HepG2 (cell line): ENCODE data around the gene STX4. TPM values are rescaled to one million over a fixed set of nuclear protein-coding genes. Genes with fewer than 3 reads are reported as not detected.
A peak's percentile ranks its signal among the peaks of the same experiment; 100 is the strongest.

ENCODE experiments used
- ATAC-seq: fragments of 200-7000 bp; cut with Tn5 transposase; 3 replicates; pipeline ENCODE4 v1.9.1; 2020; ENCODE audit warnings: mild to moderate bottlenecking, moderate library complexity
- BruUV-seq: library from RNA; stranded (reverse); fragments of 400-500 nt; replicated peaks from 2 replicates; lab custom pipeline; 2021; lab: Mats Ljungman, UMichigan
- CTCF ChIA-PET: fragments of 300-600 bp; formaldehyde crosslinking; extraction: SDS; loops from one replicate; lab custom pipeline; 2021; ENCODE audit warnings: low total read pairs, inconsistent platforms, low intra/inter-chr PET ratio; lab: Yijun Ruan, JAX
- POLR2A ChIA-PET: fragments of 350-600 bp; sonication (Branson Sonifier 250); formaldehyde crosslinking; loops from one replicate; lab custom pipeline; 2020; ENCODE audit warnings: antibody characterized with exemption, inconsistent platforms; lab: Yijun Ruan, JAX
- DNase-seq: peaks from one replicate; pipeline ENCODE4 v3.0.0-alpha.2; 2015; ENCODE audit warnings: low spot score
- FAIRE-seq: peaks from 3 replicates; lab custom pipeline; 2011; peaks lifted over from hg19 to GRCh38; lab: Jason Lieb, UNC
- H2AFZ ChIP-seq: one replicate; pipeline ENCODE4 v1.6.1; 2011; ENCODE audit warnings: low read length, inconsistent platforms
- H3K27ac ChIP-seq: fragments of 300-600 bp; 3 replicates; pipeline ENCODE4 v1.8.0; 2011; ENCODE audit warnings: mixed run types, mild to moderate bottlenecking, mixed read lengths, low read length, inconsistent platforms; ENCODE audit not compliant: insufficient read depth; ENCODE audit errors: extremely low read length
- H3K27me3 ChIP-seq, 2 experiments: fragments of 200-600 bp in 1 of 2; 2 replicates in 1 of 2; 3 replicates in 1 of 2; pipeline versions ENCODE4 v1.6.0 to v1.8.0; 2011; ENCODE audit warnings: low read length in 2 of 2, mild to moderate bottlenecking in 2 of 2, moderate library complexity in 2 of 2, inconsistent platforms in 1 of 2; ENCODE audit not compliant: insufficient read depth in 2 of 2, control insufficient read depth in 1 of 2
- H3K36me3 ChIP-seq, 2 experiments: fragments of 200-600 bp in 1 of 2; replicated peaks in 1 of 2; 2 replicates in 1 of 2; 3 replicates in 1 of 2; pipeline versions ENCODE4 v1.5.1 to v1.8.0; 2011; ENCODE audit warnings: low read length in 2 of 2, inconsistent platforms in 1 of 2; ENCODE audit not compliant: insufficient read depth in 2 of 2, control insufficient read depth in 1 of 2
- H3K4me1 ChIP-seq: 2 replicates; pipeline ENCODE4 v1.5.1; 2012; ENCODE audit warnings: low read length, inconsistent platforms; ENCODE audit not compliant: insufficient read depth
- H3K4me2 ChIP-seq: 2 replicates; pipeline ENCODE4 v1.6.0; 2011; ENCODE audit warnings: low read depth, low read length, inconsistent platforms
- H3K4me3 ChIP-seq, 3 experiments: fragments of 200-600 bp in 1 of 3; sonication (generic), shearing (Covaris generic) in 1 of 3; replicated peaks in 1 of 3; 2 replicates each; pipeline ENCODE4 v1.5.1; 2011 to 2016; ENCODE audit warnings: low read length in 3 of 3, inconsistent platforms in 2 of 3, low read depth in 2 of 3, mild to moderate bottlenecking in 2 of 3, control low read depth in 1 of 3, mixed read lengths in 1 of 3; ENCODE audit not compliant: insufficient read depth in 1 of 3
- H3K79me2 ChIP-seq: one replicate; pipeline ENCODE4 v1.6.1; 2011; ENCODE audit warnings: low read length, inconsistent platforms; ENCODE audit not compliant: insufficient read depth
- H3K9ac ChIP-seq: 2 replicates; pipeline ENCODE4 v1.6.0; 2011; ENCODE audit warnings: mild to moderate bottlenecking, low read depth, low read length, inconsistent platforms; ENCODE audit not compliant: insufficient read depth
- H3K9me3 ChIP-seq: 2 replicates; pipeline ENCODE4 v1.5.1; 2012; ENCODE audit warnings: mild to moderate bottlenecking, low read length
- H4K20me1 ChIP-seq: 2 replicates; pipeline ENCODE4 v1.6.0; 2011; ENCODE audit warnings: inconsistent platforms, mild to moderate bottlenecking, low read length, moderate library complexity; ENCODE audit not compliant: insufficient read depth
- KDM5B ChIP-seq: sonication (generic); formaldehyde crosslinking; IDR thresholded peaks from 2 replicates; pipeline ENCODE4 v1.4.0; 2020; ENCODE audit warnings: missing genetic modification reagents, mild to moderate bottlenecking, borderline replicate concordance
- MXI1 ChIP-seq: IDR thresholded peaks from 3 replicates; pipeline ENCODE4 v1.6.1; 2012; ENCODE audit warnings: low read depth, low read length, inconsistent platforms, borderline replicate concordance
- NFATC3 ChIP-seq: sonication (generic); formaldehyde crosslinking; IDR thresholded peaks from 2 replicates; pipeline ENCODE4 v1.5.1; 2020; ENCODE audit warnings: mild to moderate bottlenecking, missing genetic modification reagents
- NFE2L1 ChIP-seq: sonication (generic); formaldehyde crosslinking; IDR thresholded peaks from 2 replicates; pipeline ENCODE4 v1.4.0; 2020; ENCODE audit warnings: missing genetic modification reagents, mild to moderate bottlenecking, borderline replicate concordance
- NFRKB ChIP-seq: fragments of 450-650 bp; IDR thresholded peaks from 2 replicates; pipeline ENCODE4 v1.6.1; 2017
- NR3C1 ChIP-seq: sonication (generic); formaldehyde crosslinking; IDR thresholded peaks from 2 replicates; pipeline ENCODE4 v1.4.0; 2020; ENCODE audit warnings: missing genetic modification reagents
- POLR2A ChIP-seq, 2 experiments: IDR thresholded peaks; 2 replicates each; pipeline ENCODE4 v1.6.1; 2011; ENCODE audit warnings: low read depth in 2 of 2, low read length in 2 of 2, mild to moderate bottlenecking in 1 of 2, moderate library complexity in 1 of 2; ENCODE audit not compliant: insufficient read depth in 1 of 2
- POLR2G ChIP-seq: fragments of 200-400 bp; formaldehyde crosslinking; IDR thresholded peaks from 2 replicates; pipeline ENCODE4 v1.6.1; 2018; ENCODE audit warnings: mild to moderate bottlenecking, low read depth, low read length, moderate library complexity
- TBP ChIP-seq: sonication (generic); formaldehyde crosslinking; IDR thresholded peaks from 2 replicates; pipeline ENCODE4 v1.5.0; 2020; ENCODE audit warnings: missing genetic modification reagents
- ZBTB20 ChIP-seq: sonication (generic); formaldehyde crosslinking; IDR thresholded peaks from 2 replicates; pipeline ENCODE4 v1.8.1; 2023; ENCODE audit warnings: missing genetic modification reagents, low read depth, mild to moderate bottlenecking, borderline replicate concordance
- ZFP91 ChIP-seq: sonication (generic); formaldehyde crosslinking; IDR thresholded peaks from 2 replicates; pipeline ENCODE4 v1.9.0; 2022; ENCODE audit warnings: missing genetic modification reagents, mild to moderate bottlenecking, borderline replicate concordance
- ZNF138 ChIP-seq: sonication (generic); formaldehyde crosslinking; IDR thresholded peaks from 2 replicates; pipeline ENCODE4 v1.5.0; 2020; ENCODE audit warnings: mild to moderate bottlenecking, low read depth, missing genetic modification reagents
- ZNF230 ChIP-seq: sonication (generic); formaldehyde crosslinking; IDR thresholded peaks from 2 replicates; pipeline ENCODE4 v1.4.0; 2020; ENCODE audit warnings: mild to moderate bottlenecking, missing genetic modification reagents
- ZNF282 ChIP-seq: fragments of 450-650 bp; IDR thresholded peaks from 2 replicates; pipeline ENCODE4 v1.6.1; 2018; ENCODE audit not compliant: partially characterized antibody
- ZNF552 ChIP-seq: sonication (generic); formaldehyde crosslinking; IDR thresholded peaks from 2 replicates; pipeline ENCODE4 v1.9.0; 2022; ENCODE audit warnings: missing genetic modification reagents, mild to moderate bottlenecking, borderline replicate concordance
- ZNF570 ChIP-seq: sonication (generic); formaldehyde crosslinking; IDR thresholded peaks from 2 replicates; pipeline ENCODE4 v1.4.0; 2020; ENCODE audit warnings: mild to moderate bottlenecking, missing genetic modification reagents, borderline replicate concordance
- ZNF850 ChIP-seq: sonication (generic); formaldehyde crosslinking; conservative IDR thresholded peaks from 2 replicates; pipeline ENCODE4 v1.9.0; 2021; ENCODE audit warnings: mild to moderate bottlenecking, missing genetic modification reagents
- WGBS: methylation state at CpG from one replicate; pipeline ENCODE4 v1.1.6; 2017; ENCODE audit warnings: low lambda C conversion rate; 5-methylcytosine and 5-hydroxymethylcytosine counted together
- in situ Hi-C: cut with HindIII; loops from 2 replicates; pipeline ENCODE4 v1.10.0; 2017; ENCODE audit warnings: low pct_unique_long_range_greater_than_20kb; ENCODE audit not compliant: extremely low pct_ligation_motif_present
- intact Hi-C: fragments of 100-400 bp; cut with micrococcal nuclease; formaldehyde crosslinking; loops from one replicate; pipeline ENCODE4 v1.10.0; 2022; ENCODE audit not compliant: unreplicated experiment
- polyA plus RNA-seq, 8 experiments: library from polyadenylated mRNA; depleted of rRNA in 3 of 8; stranded (reverse) in 7 of 8; unstranded in 1 of 8; fragments of >200 nt; fragmentation: Illumina TruSeq in 4 of 8; extraction: Trizol in 4 of 8; gene quantifications; 2 replicates each; pipeline versions ENCODE4 v1.2.1 to v1.2.3, GENCODE V29; 2011 to 2016; ENCODE audit warnings: low read depth in 4 of 8, missing spikeins in 1 of 8, mixed read lengths in 1 of 8; ENCODE audit not compliant: insufficient read depth in 1 of 8
- total RNA-seq, 5 experiments: library from RNA; depleted of rRNA; stranded (reverse); fragments of >200 nt; fragmentation: Illumina TruSeq; extraction: Trizol; gene quantifications; 2 replicates each; pipeline ENCODE4 v1.2.3, GENCODE V29; 2016; ENCODE audit warnings: low read depth in 1 of 5
- TF ChIP-seq, protein P1 (sequence below): sonication (generic); formaldehyde crosslinking; IDR thresholded peaks from 2 replicates; pipeline ENCODE4 v1.8.1; 2023; ENCODE audit warnings: mild to moderate bottlenecking, missing genetic modification reagents
- TF ChIP-seq, protein P2 (sequence below): sonication (generic); formaldehyde crosslinking; conservative IDR thresholded peaks from 2 replicates; pipeline ENCODE4 v1.4.0; 2020; ENCODE audit warnings: missing genetic modification reagents

Gene STX4
- total and polyA plus RNA-seq, 2 of the 13 experiments (the other 11 are each of a cell fraction or from before 2014, with no cell fraction given), result 29.2 to 34.6 TPM

- TF ChIP-seq ZNF570 (CRISPR knock-in tag) (no peak), ZBTB20 (CRISPR knock-in tag) (no peak), NFATC3 (CRISPR knock-in tag) (no peak), KDM5B (CRISPR knock-in tag) (no peak), MXI1 (no peak)
- TF ChIP-seq, all 625 proteins: peak for 5
Measured at GRCh38 chr16:31080756-31081419, 47.5 kb downstream of the STX4 start (continued).

GRCh38 chr16:31081428-31082351 lies 48.3 kb downstream of the STX4 start:
- H3K27ac ChIP-seq, result no peak overlapping the region
- no peaks in the 10 kb centered on the region for H3K9me3 ChIP-seq
- H2AFZ ChIP-seq, result no peak overlapping the region
- H3K4me2 ChIP-seq, result no peak overlapping the region
- intact Hi-C loops (no loop called here), in situ Hi-C loops (no loop called here)
- H4K20me1 ChIP-seq, result no peaks in the 10 kb centered on the region
- 96% methylated on average over 26 of the region's 26 CpGs for WGBS
- FAIRE-seq (no peak), DNase-seq (no peak), ATAC-seq (no peak)
- no peaks in the 10 kb centered on the region for H3K4me1 ChIP-seq
- peaks cover 29 to 45% of the 10 kb centered on the region in 2 experiments for H3K36me3 ChIP-seq
- BruUV-seq, result no TSS peak
- H3K79me2 ChIP-seq, result peaks cover under 1% of the 10 kb centered on the region
- no peaks in the 10 kb centered on the region for H3K27me3 ChIP-seq
- H3K4me3 ChIP-seq, result no peak overlapping the region
- ChIA-PET CTCF (no interaction called here), POLR2A (no interaction called here)
- no peak overlapping the region for H3K9ac ChIP-seq
- TF ChIP-seq ZFP91 (no peak), POLR2G (peak; percentile 58; the same call in 1 of the 2 replicates), NFE2L1 (CRISPR knock-in tag) (no peak), ZNF230 (CRISPR knock-in tag) (no peak), ZNF138 (CRISPR knock-in tag) (no peak), TBP (no peak), ZNF552 (no peak), NR3C1 (CRISPR knock-in tag) (no peak), ZNF282 (no peak), NFRKB (no peak), POLR2A (IDR thresholded peaks at IDR 0.05; ENCODE audit: insufficient read depth in 1 of 2, low read depth in 2 of 2, low read length in 2 of 2) (peak in 1 of 2 experiments; percentile 34; a peak in 1 of 4 replicates), ZNF850 (no peak)
- TF ChIP-seq, protein P1, sequence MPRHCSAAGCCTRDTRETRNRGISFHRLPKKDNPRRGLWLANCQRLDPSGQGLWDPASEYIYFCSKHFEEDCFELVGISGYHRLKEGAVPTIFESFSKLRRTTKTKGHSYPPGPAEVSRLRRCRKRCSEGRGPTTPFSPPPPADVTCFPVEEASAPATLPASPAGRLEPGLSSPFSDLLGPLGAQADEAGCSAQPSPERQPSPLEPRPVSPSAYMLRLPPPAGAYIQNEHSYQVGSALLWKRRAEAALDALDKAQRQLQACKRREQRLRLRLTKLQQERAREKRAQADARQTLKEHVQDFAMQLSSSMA (CRISPR knock-in tag), result no peak
- TF ChIP-seq, protein P2, sequence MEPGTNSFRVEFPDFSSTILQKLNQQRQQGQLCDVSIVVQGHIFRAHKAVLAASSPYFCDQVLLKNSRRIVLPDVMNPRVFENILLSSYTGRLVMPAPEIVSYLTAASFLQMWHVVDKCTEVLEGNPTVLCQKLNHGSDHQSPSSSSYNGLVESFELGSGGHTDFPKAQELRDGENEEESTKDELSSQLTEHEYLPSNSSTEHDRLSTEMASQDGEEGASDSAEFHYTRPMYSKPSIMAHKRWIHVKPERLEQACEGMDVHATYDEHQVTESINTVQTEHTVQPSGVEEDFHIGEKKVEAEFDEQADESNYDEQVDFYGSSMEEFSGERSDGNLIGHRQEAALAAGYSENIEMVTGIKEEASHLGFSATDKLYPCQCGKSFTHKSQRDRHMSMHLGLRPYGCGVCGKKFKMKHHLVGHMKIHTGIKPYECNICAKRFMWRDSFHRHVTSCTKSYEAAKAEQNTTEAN, result no peak
